Panc1 (cell line): ENCODE results near the gene ATXN1. TPM values are rescaled to one million over a fixed set of nuclear protein-coding genes. Genes with fewer than 3 reads are reported as not detected.
A peak's percentile ranks its signal among the peaks of the same experiment; 100 is the strongest.
"Not testable (repeated sequence)": the region's sequence is repeated elsewhere in the genome, so short reads cannot be mapped to it uniquely, and the experiment has no call there.

Source experiments
- ATAC-seq: fragments of 200-7000 bp; cut with Tn5 transposase; 2 replicates; pipeline ENCODE4 v1.9.1; 2020; ENCODE audit warnings: mild to moderate bottlenecking, moderate library complexity
- BruUV-seq: library from RNA; stranded (reverse); fragments of 400-500 nt; replicated peaks from 2 replicates; lab custom pipeline; 2021; lab: Mats Ljungman, UMichigan
- CTCF ChIA-PET: fragments of 300-600 bp; sonication (Branson Sonifier 250); formaldehyde crosslinking; loops from one replicate; lab custom pipeline; 2022; ENCODE audit warnings: antibody characterized with exemption; lab: Charles Lee
- POLR2A ChIA-PET: fragments of 300-600 bp; sonication (Branson Sonifier 250); formaldehyde crosslinking; loops from one replicate; lab custom pipeline; 2022; ENCODE audit warnings: antibody characterized with exemption; lab: Charles Lee
- DNase-seq: peaks from one replicate; pipeline ENCODE4 v3.0.0-alpha.2; 2010; ENCODE audit warnings: low read depth, low spot score
- H3K27ac ChIP-seq: 2 replicates; pipeline ENCODE4 v1.5.1; 2011; ENCODE audit warnings: mild to moderate bottlenecking, low read length, inconsistent platforms
- H3K27me3 ChIP-seq: fragments of 200-500 bp; sonication (Bioruptor generic); 2 replicates; pipeline ENCODE4 v1.6.0; 2014; ENCODE audit warnings: low read length, inconsistent platforms; ENCODE audit not compliant: control insufficient read depth, insufficient read depth
- H3K36me3 ChIP-seq: fragments of 200-500 bp; sonication (Bioruptor generic); 2 replicates; pipeline ENCODE4 v1.5.1; 2014; ENCODE audit warnings: inconsistent platforms, mild to moderate bottlenecking, low read length, moderate library complexity; ENCODE audit not compliant: control insufficient read depth, insufficient read depth
- H3K4me1 ChIP-seq: 2 replicates; pipeline ENCODE4 v1.5.1; 2011; ENCODE audit warnings: inconsistent platforms, mild to moderate bottlenecking, low read length, moderate library complexity; ENCODE audit not compliant: control insufficient read depth, insufficient read depth
- H3K4me3 ChIP-seq, 2 experiments: 2 replicates each; pipeline ENCODE4 v1.5.1; 2011 to 2012; ENCODE audit warnings: low read depth in 2 of 2, low read length in 2 of 2, mild to moderate bottlenecking in 2 of 2, inconsistent platforms in 1 of 2, moderate library complexity in 1 of 2
- H3K9me3 ChIP-seq: fragments of 200-500 bp; sonication (Bioruptor generic); 2 replicates; pipeline ENCODE4 v1.5.1; 2014; ENCODE audit warnings: low read depth, mild to moderate bottlenecking, inconsistent platforms, low read length, moderate library complexity; ENCODE audit not compliant: control insufficient read depth, insufficient read depth
- POLR2AphosphoS5 ChIP-seq: IDR thresholded peaks from 2 replicates; pipeline ENCODE4 v1.6.1; 2012; ENCODE audit warnings: mild to moderate bottlenecking, low read depth, low read length, moderate library complexity
- SIN3A ChIP-seq: IDR thresholded peaks from 2 replicates; pipeline ENCODE4 v1.6.1; 2012; ENCODE audit warnings: low read depth, mild to moderate bottlenecking, low read length, moderate library complexity, borderline replicate concordance; ENCODE audit not compliant: insufficient read depth
- TCF7L2 ChIP-seq: IDR thresholded peaks from 2 replicates; pipeline ENCODE4 v1.6.1; 2011; ENCODE audit warnings: mild to moderate bottlenecking, low read depth, low read length, inconsistent platforms
- in situ Hi-C: cut with HindIII; loops from 2 replicates; pipeline ENCODE4 v1.10.0; 2016; ENCODE audit warnings: low sequenced_read_pairs, low pct_unique_long_range_greater_than_20kb
- intact Hi-C: fragments of 100-400 bp; cut with micrococcal nuclease; formaldehyde crosslinking; loops from one replicate; pipeline ENCODE4 v1.10.0; 2022; ENCODE audit not compliant: unreplicated experiment
- total RNA-seq: library from RNA; stranded (reverse); gene quantifications from one replicate; pipeline ENCODE4 v1.2.1, GENCODE V29; 2021; ENCODE audit not compliant: unreplicated experiment
- TF ChIP-seq, protein P1 (sequence below): fragments of 450-650 bp; IDR thresholded peaks from 2 replicates; pipeline ENCODE4 v1.5.1; 2017; ENCODE audit warnings: mild to moderate bottlenecking
- TF ChIP-seq, protein P2 (sequence below), 2 experiments: IDR thresholded peaks; 2 replicates each; pipeline ENCODE4 v1.6.1; 2011 to 2012; ENCODE audit warnings: low read depth in 2 of 2, control low read depth in 1 of 2, low read length in 1 of 2, mild to moderate bottlenecking in 1 of 2, moderate library complexity in 1 of 2; ENCODE audit not compliant: insufficient read depth in 1 of 2

ATXN1 gene
- total RNA-seq, 1 experiment from 2014 or later: 67.1 TPM

DNA sequence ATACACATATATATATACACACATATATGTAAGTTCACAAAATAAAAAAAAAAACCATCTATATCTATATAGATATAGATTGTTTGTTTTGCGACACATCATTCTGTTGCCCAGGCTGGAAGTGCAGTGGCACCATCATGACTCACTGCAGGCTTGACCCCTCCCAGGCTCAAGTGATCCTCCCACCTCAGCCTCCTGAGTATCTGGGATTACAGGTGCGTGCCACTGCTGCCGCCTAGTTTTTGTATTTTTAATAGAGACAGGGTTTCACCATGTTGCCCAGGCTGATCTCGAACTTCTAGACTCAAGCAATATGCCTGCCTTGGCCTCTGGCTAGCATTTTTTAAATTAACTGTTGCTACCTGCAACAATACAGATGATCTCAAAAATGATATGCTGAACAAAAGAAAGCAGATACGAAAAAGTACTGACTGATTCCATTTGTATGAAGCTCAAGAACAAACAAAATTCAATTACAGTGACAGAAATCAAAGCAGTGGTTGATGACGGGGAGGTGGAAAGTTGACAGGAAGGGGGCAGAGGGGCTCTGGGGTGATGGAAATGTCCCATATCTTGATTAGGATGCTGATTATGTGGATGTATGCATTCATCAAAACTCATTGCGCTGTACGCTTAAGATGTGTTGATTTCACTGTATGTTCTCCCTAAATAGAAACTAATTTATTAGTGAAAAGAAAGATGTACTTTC is 49.6 kb downstream of the ATXN1 start:
- Histone ChIP-seq H3K4me1 (peaks cover 94% of the 10 kb centered on the region), H3K27ac (peak overlapping the region; percentile 99), H3K4me3 (peak overlapping the region; percentile 22 to 39), H3K9me3 (no peaks in the 10 kb centered on the region), H3K27me3 (no peaks in the 10 kb centered on the region), H3K36me3 (no peaks in the 10 kb centered on the region)
- ATAC-seq (peak; percentile 71), DNase-seq (peak; percentile 82)
- no TSS peak for BruUV-seq
- in situ Hi-C loops (no loop called here), intact Hi-C loops (loop anchor here (2.0 to 5.0 kb wide), 2 partner anchors 47 to 199 kb away; no protein-coding TSS in a partner anchor)
- ChIA-PET CTCF (interaction anchor here (0.6 kb wide), 2 partner anchors 12 to 177 kb away, joined by 3 to 4 read pairs; no protein-coding TSS in a partner anchor), POLR2A (interaction anchor here (0.6 to 2.1 kb wide), 3 partner anchors 11 to 112 kb away, joined by 3 to 12 read pairs (median 4); partner anchors contain the start of gene ATXN1)
- TF ChIP-seq POLR2AphosphoS5 (peak; percentile 38; the same call in 1 of the 2 replicates), SIN3A (no peak)
- TF ChIP-seq, protein P1, sequence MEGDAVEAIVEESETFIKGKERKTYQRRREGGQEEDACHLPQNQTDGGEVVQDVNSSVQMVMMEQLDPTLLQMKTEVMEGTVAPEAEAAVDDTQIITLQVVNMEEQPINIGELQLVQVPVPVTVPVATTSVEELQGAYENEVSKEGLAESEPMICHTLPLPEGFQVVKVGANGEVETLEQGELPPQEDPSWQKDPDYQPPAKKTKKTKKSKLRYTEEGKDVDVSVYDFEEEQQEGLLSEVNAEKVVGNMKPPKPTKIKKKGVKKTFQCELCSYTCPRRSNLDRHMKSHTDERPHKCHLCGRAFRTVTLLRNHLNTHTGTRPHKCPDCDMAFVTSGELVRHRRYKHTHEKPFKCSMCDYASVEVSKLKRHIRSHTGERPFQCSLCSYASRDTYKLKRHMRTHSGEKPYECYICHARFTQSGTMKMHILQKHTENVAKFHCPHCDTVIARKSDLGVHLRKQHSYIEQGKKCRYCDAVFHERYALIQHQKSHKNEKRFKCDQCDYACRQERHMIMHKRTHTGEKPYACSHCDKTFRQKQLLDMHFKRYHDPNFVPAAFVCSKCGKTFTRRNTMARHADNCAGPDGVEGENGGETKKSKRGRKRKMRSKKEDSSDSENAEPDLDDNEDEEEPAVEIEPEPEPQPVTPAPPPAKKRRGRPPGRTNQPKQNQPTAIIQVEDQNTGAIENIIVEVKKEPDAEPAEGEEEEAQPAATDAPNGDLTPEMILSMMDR: peak; percentile 80

DNA sequence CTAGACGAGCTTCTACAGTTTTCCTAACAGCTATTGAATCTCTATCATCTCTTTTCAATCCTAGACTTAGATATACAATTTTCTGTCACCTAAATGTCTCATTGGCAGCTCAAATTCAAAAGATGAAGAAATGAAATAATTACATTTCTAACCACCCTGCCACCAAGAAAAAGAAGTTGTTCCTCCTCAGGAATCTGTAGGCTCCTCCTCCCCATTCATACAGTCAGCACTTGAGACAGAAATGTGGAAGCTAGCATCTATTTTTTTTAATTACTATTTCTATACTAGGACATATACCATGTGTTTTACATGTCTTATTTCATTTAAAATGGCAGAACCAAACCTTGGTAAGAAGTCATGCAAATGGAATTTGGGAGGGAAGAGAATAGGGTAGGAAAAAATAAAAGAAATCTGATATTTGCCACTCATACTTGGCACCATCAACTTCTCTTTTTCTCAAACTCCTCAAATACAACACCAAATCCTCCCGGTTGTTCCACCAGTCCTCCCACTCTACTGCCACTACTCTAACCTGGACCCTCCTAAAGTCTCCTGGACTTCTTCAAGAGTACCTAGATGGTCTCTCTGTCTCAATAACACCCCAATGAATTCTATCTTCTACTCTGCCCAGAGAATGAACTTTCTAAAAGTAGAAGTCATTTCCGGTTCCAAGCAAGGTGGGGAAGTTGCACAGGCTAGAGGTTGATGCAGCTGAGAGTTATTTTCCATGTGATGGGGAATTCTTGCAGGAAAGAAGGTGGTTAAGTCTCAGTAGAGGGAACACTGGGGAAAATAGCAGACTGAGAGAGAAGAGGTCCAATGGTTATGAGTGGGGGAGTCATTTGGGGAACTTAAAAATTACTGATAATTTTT is 54.1 kb downstream of the ATXN1 start:
- Histone ChIP-seq H3K27ac (peak overlapping the region; percentile 99), H3K36me3 (no peaks in the 10 kb centered on the region), H3K9me3 (no peaks in the 10 kb centered on the region), H3K27me3 (no peaks in the 10 kb centered on the region), H3K4me3 (no peak overlapping the region), H3K4me1 (peaks cover 76% of the 10 kb centered on the region)
- in situ Hi-C loops (no loop called here), intact Hi-C loops (no loop called here)
- ATAC-seq: no peak
- ChIA-PET POLR2A (no interaction called here), CTCF (interaction anchor here (1.1 kb wide), 1 partner anchor 47 kb away, joined by 3 read pairs; no protein-coding TSS in a partner anchor)
- DNase-seq: no peak
- BruUV-seq: no TSS peak
- TF ChIP-seq, protein P1: no peak
- TF ChIP-seq TCF7L2 (no peak), POLR2AphosphoS5 (no peak), SIN3A (no peak)
- TF ChIP-seq, protein P2, sequence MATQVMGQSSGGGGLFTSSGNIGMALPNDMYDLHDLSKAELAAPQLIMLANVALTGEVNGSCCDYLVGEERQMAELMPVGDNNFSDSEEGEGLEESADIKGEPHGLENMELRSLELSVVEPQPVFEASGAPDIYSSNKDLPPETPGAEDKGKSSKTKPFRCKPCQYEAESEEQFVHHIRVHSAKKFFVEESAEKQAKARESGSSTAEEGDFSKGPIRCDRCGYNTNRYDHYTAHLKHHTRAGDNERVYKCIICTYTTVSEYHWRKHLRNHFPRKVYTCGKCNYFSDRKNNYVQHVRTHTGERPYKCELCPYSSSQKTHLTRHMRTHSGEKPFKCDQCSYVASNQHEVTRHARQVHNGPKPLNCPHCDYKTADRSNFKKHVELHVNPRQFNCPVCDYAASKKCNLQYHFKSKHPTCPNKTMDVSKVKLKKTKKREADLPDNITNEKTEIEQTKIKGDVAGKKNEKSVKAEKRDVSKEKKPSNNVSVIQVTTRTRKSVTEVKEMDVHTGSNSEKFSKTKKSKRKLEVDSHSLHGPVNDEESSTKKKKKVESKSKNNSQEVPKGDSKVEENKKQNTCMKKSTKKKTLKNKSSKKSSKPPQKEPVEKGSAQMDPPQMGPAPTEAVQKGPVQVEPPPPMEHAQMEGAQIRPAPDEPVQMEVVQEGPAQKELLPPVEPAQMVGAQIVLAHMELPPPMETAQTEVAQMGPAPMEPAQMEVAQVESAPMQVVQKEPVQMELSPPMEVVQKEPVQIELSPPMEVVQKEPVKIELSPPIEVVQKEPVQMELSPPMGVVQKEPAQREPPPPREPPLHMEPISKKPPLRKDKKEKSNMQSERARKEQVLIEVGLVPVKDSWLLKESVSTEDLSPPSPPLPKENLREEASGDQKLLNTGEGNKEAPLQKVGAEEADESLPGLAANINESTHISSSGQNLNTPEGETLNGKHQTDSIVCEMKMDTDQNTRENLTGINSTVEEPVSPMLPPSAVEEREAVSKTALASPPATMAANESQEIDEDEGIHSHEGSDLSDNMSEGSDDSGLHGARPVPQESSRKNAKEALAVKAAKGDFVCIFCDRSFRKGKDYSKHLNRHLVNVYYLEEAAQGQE (IDR thresholded peaks at IDR 0.05; ENCODE audit: insufficient read depth in 1 of 2, low read depth in 2 of 2, low read length in 1 of 2): no peak

DNA sequence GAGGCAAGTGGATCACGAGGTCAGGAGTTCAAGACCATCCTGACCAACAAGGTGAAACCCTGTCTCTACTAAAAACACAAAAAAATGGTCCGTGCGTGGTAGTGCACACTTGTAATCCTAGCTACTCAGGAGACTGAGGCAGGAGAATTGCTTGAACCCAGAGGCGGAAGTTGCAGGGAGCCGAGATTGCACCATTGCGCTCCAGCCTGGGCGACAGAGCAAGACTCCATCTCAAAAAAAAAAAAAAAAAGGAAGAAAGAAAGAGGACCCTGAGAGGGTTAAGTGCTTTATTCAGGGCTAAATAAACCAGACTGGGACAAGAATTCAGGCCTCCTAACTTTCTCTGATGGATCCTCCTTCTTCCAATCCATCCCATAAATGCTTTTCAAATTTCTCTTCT is 54.8 kb downstream of the ATXN1 start:
- BruUV-seq, intact Hi-C loops, H3K9me3 ChIP-seq, H3K4me3 ChIP-seq, H3K27me3 ChIP-seq, CTCF ChIA-PET, DNase-seq, POLR2A ChIA-PET, in situ Hi-C loops, ATAC-seq, H3K36me3 ChIP-seq: not testable (repeated sequence)
- peak overlapping the region; percentile 99 for H3K27ac ChIP-seq
- H3K4me1 ChIP-seq: peaks cover 71% of the 10 kb centered on the region
